Fibroblast of the aortic adventitia (primary cell): ENCODE data around the gene CD164. TPM values are rescaled to one million over a fixed set of nuclear protein-coding genes. Genes with fewer than 3 reads are reported as not detected.
"Not testable (repeated sequence)": the region's sequence is repeated elsewhere in the genome, so short reads cannot be mapped to it uniquely, and the experiment has no call there.

Experiments
- DNase-seq: peaks from one replicate; pipeline ENCODE4 v3.0.0-alpha.2; 2010; ENCODE audit warnings: low read depth
- H3K4me3 ChIP-seq: 2 replicates; pipeline ENCODE4 v1.5.1; 2011; ENCODE audit warnings: low read depth, mild to moderate bottlenecking, control low read depth, low read length, moderate library complexity
- total RNA-seq: library from RNA; depleted of rRNA; stranded (reverse); fragments of >200 nt; gene quantifications from 2 replicates; pipeline ENCODE4 v1.2.3, GENCODE V29; 2012; ENCODE audit warnings: low replicate concordance
- TF ChIP-seq, protein P1 (sequence below): IDR thresholded peaks from 2 replicates; pipeline ENCODE4 v1.5.1; 2011; ENCODE audit warnings: mild to moderate bottlenecking, low read length, control low read depth, inconsistent platforms; ENCODE audit not compliant: insufficient read depth

Gene CD164
- total RNA-seq, 1 donor: 287 TPM

DNA sequence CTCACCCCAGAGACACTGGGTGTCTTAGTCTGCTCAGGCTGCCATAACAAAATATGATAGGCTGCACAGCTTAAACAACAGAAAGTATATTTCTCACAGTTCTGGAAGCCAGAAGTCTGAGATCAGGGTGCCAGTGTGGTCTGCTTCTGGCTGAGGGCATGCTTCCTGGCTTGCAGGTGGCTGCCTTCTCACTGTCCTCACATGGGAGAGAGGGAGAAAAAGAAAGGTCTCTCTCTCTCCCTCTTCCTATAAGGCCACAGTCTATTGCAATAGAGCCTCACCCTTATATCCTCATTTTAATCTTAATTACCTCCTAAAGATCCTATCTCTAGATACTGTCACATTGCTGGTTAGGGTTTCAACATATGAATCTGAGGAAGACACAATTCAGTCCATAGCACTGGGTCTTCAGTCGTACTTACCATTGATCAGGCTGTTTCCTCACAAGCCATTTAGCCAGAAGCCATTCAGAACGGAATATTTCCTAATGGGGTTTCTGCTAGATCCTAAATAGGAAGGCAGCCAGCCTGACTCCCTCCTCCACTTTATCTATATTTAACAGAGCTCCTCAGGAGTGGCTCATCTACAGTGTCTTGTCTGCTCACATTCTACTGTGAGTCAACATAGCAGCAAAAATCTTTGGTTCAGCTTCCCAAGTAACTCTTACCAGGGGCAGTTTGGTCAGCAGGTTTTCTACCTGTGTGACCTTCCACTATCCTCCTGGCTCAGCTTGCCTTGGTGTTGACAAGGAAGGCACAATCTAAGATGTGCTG, 42.2 kb downstream of the CD164 start:
- H3K4me3 ChIP-seq: no peak overlapping the region
- DNase-seq: no peak
- TF ChIP-seq, protein P1, sequence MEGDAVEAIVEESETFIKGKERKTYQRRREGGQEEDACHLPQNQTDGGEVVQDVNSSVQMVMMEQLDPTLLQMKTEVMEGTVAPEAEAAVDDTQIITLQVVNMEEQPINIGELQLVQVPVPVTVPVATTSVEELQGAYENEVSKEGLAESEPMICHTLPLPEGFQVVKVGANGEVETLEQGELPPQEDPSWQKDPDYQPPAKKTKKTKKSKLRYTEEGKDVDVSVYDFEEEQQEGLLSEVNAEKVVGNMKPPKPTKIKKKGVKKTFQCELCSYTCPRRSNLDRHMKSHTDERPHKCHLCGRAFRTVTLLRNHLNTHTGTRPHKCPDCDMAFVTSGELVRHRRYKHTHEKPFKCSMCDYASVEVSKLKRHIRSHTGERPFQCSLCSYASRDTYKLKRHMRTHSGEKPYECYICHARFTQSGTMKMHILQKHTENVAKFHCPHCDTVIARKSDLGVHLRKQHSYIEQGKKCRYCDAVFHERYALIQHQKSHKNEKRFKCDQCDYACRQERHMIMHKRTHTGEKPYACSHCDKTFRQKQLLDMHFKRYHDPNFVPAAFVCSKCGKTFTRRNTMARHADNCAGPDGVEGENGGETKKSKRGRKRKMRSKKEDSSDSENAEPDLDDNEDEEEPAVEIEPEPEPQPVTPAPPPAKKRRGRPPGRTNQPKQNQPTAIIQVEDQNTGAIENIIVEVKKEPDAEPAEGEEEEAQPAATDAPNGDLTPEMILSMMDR: no peak

- TF ChIP-seq, protein P1: no peak
- DNase-seq: peak; percentile 52
Measured at GRCh38 chr6:109336221-109336961, 45.9 kb downstream of the CD164 start.

DNA sequence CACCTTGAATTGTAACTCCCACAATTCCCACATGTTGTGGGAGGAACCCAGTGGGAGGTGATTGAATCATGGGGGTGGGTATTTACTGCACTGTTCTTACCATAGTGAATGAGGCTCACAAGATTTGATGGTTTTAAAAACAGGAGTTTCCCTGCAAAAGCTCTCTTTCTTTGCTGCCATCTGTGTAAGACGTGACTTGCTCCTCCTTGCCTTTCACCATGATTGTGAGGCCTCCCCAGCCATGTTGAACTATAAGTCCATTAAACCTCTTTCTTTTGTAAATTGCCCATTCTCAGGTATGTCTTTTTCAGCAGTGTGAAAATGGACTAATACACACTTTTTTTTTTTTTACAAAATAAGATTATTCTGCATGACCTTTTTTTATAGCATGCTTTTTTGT, 48.4 kb downstream of the CD164 start:
- H3K4me3 ChIP-seq, DNase-seq: not testable (repeated sequence)

More at GRCh38 chr6:109336221-109336961, 45.9 kb downstream of the CD164 start:
- H3K4me3 ChIP-seq: no peak overlapping the region

GRCh38 chr6:109332748-109333147, 49.5 kb downstream of the CD164 start:
- no peak overlapping the region for H3K4me3 ChIP-seq
- DNase-seq: no peak
- TF ChIP-seq, protein P1: no peak

DNA sequence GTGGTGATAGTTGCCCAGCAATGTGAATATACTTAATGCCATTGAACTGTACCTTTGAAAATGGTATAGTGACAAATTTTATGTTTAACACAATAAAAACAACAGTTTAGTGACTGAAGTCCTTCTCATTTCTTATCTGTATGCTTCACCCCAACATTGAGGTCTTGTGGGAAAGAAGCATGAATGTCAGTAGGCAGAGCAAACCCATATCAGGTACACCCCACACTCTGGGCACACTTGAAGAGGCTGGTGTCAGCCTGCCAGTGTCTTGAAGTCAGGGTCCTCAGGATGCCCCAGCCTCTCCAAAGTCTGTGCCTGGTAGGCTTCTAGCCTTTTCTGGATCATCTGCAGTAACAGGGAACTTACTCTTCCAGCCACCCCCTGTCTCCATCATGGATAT, 51.2 kb downstream of the CD164 start:
- TF ChIP-seq, protein P1: no peak
- H3K4me3 ChIP-seq: no peak overlapping the region
- DNase-seq: no peak

GRCh38 chr6:109330263-109330662, 52.0 kb downstream of the CD164 start:
- no peak overlapping the region for H3K4me3 ChIP-seq
- DNase-seq: no peak
- TF ChIP-seq, protein P1: no peak

- no peak for DNase-seq
- no peak overlapping the region for H3K4me3 ChIP-seq
- TF ChIP-seq, protein P1: no peak
Measured at GRCh38 chr6:109328629-109329028, 53.6 kb downstream of the CD164 start.
